HepG2 (cell line): ENCODE data around the gene MEIOB. TPM values are rescaled to one million over a fixed set of nuclear protein-coding genes. Genes with fewer than 3 reads are reported as not detected.

ENCODE experiments used
- BCL6 ChIP-seq: IDR thresholded peaks from 2 replicates; pipeline ENCODE4 v1.6.1; 2016; ENCODE audit warnings: missing genetic modification reagents, missing compliant biosample characterization
- CSRNP2 ChIP-seq: sonication (generic); formaldehyde crosslinking; conservative IDR thresholded peaks from 2 replicates; pipeline ENCODE4 v1.8.0; 2022; ENCODE audit warnings: low read depth, missing genetic modification reagents
- NFKB2 ChIP-seq: sonication (generic); formaldehyde crosslinking; IDR thresholded peaks from 2 replicates; pipeline ENCODE4 v1.4.0; 2020; ENCODE audit warnings: missing genetic modification reagents, borderline replicate concordance
- RBFOX2 ChIP-seq: fragments of 200-400 bp; formaldehyde crosslinking; IDR thresholded peaks from 2 replicates; pipeline ENCODE4 v1.6.1; 2017; ENCODE audit warnings: low read depth, mild to moderate bottlenecking, low read length
- SIX4 ChIP-seq: sonication (generic); formaldehyde crosslinking; IDR thresholded peaks from 2 replicates; pipeline ENCODE4 v1.4.0; 2020; ENCODE audit warnings: missing genetic modification reagents
- TFDP1 ChIP-seq: IDR thresholded peaks from 2 replicates; pipeline ENCODE4 v1.6.1; 2016; ENCODE audit warnings: missing compliant biosample characterization, missing genetic modification reagents, borderline replicate concordance
- THRA ChIP-seq: sonication (generic); formaldehyde crosslinking; IDR thresholded peaks from 2 replicates; pipeline ENCODE4 v1.4.0; 2020; ENCODE audit warnings: missing genetic modification reagents, borderline replicate concordance
- TP53 ChIP-seq: sonication (generic); formaldehyde crosslinking; conservative IDR thresholded peaks from 2 replicates; pipeline ENCODE4 v1.4.0; 2020; ENCODE audit warnings: missing genetic modification reagents
- ZBTB33 ChIP-seq: sonication (generic); formaldehyde crosslinking; IDR thresholded peaks from 2 replicates; pipeline ENCODE4 v1.4.0; 2020; ENCODE audit warnings: missing genetic modification reagents
- ZHX2 ChIP-seq, 2 experiments: sonication (generic) in 1 of 2; formaldehyde crosslinking in 1 of 2; IDR thresholded peaks; 2 replicates each; pipeline versions ENCODE4 v1.6.1 to v1.9.0; 2014 to 2022; ENCODE audit warnings: antibody characterized with exemption in 1 of 2, borderline replicate concordance in 1 of 2, inconsistent platforms in 1 of 2, low read depth in 1 of 2, missing genetic modification reagents in 1 of 2
- ZUFSP ChIP-seq: sonication (generic); formaldehyde crosslinking; IDR thresholded peaks from 2 replicates; pipeline ENCODE4 v1.9.0; 2021; ENCODE audit warnings: missing genetic modification reagents, mild to moderate bottlenecking, borderline replicate concordance
- polyA plus RNA-seq, 8 experiments: library from polyadenylated mRNA; depleted of rRNA in 3 of 8; stranded (reverse) in 7 of 8; unstranded in 1 of 8; fragments of >200 nt; fragmentation: Illumina TruSeq in 4 of 8; extraction: Trizol in 4 of 8; gene quantifications; 2 replicates each; pipeline versions ENCODE4 v1.2.1 to v1.2.3, GENCODE V29; 2011 to 2016; ENCODE audit warnings: low read depth in 4 of 8, missing spikeins in 1 of 8, mixed read lengths in 1 of 8; ENCODE audit not compliant: insufficient read depth in 1 of 8
- total RNA-seq, 5 experiments: library from RNA; depleted of rRNA; stranded (reverse); fragments of >200 nt; fragmentation: Illumina TruSeq; extraction: Trizol; gene quantifications; 2 replicates each; pipeline ENCODE4 v1.2.3, GENCODE V29; 2016; ENCODE audit warnings: low read depth in 1 of 5

The MEIOB gene
- total and polyA plus RNA-seq, 2 of the 13 experiments (the other 11 are each of a cell fraction or from before 2014, with no cell fraction given) = 0.17 TPM; not detected in 1

- TF ChIP-seq ZUFSP (CRISPR knock-in tag) = no peak
- TF ChIP-seq RBFOX2 = 0 out of 2 replicates have a peak, but pooled peaks have one; percentile 26
- TF ChIP-seq ZBTB33 (CRISPR knock-in tag) = peak; percentile 97
- no peak for TF ChIP-seq TP53
- TF ChIP-seq BCL6 = peak; percentile 41; the same call in 1 of the 2 replicates
- TF ChIP-seq CSRNP2 = no peak
- TF ChIP-seq THRA (CRISPR knock-in tag) = 0 out of 2 replicates have a peak, but pooled peaks have one; percentile 28
- TF ChIP-seq ZHX2 (IDR thresholded peaks at IDR 0.05; ENCODE audit: low read depth) = no peak
- no peak for TF ChIP-seq ZHX2 (CRISPR knock-in tag; IDR thresholded peaks at IDR 0.05; ENCODE audit: borderline replicate concordance)
- TF ChIP-seq NFKB2 (CRISPR knock-in tag) = peak; percentile 58; the same call in 1 of the 2 replicates
- peak; percentile 26; the same call in 1 of the 2 replicates for TF ChIP-seq TFDP1
- peak; percentile 30; the same call in 1 of the 2 replicates for TF ChIP-seq SIX4 (CRISPR knock-in tag)
Observed at GRCh38 chr16:1812732-1813163, 59.2 kb downstream of the MEIOB start (continued).
